Tibial nerve (tissue), 4 donors: ENCODE measurements around the gene EXPH5.

Source experiments
- CTCF ChIP-seq, 5 experiments: fragments of 200-600 bp in 3 of 5; fragments of 450-650 bp in 2 of 5; sonication (generic) in 3 of 5; IDR thresholded peaks; one replicate each; pipeline ENCODE4 v1.5.1; 2016 to 2019; ENCODE audit warnings: antibody characterized with exemption in 5 of 5, mild to moderate bottlenecking in 3 of 5, moderate library complexity in 2 of 5
- EP300 ChIP-seq, 2 donors: sonication (generic); formaldehyde crosslinking; IDR thresholded peaks; one replicate each; pipeline ENCODE4 v1.6.1; 2017; ENCODE audit warnings: antibody characterized with exemption in 2 of 2, mild to moderate bottlenecking in 1 of 2
- POLR2A ChIP-seq, 2 donors: fragments of 450-650 bp; IDR thresholded peaks; one replicate each; pipeline ENCODE4 v1.6.1; 2017; ENCODE audit warnings: antibody characterized with exemption in 2 of 2, mild to moderate bottlenecking in 2 of 2, moderate library complexity in 2 of 2

GRCh38 chr11:108609682-108610081 is 16.1 kb upstream of the EXPH5 start:
- TF ChIP-seq POLR2A (IDR thresholded peaks at IDR 0.05) (no peak), CTCF (IDR thresholded peaks at IDR 0.05) (no peak), EP300 (IDR thresholded peaks at IDR 0.05) (no peak)
